ENCODE results near the gene SLIT2.

Gene SLIT2

GRCh38 chr4:20299515-20299914 is 47.8 kb downstream of the SLIT2 start:
- in situ Hi-C loops (cut with MboI; ENCODE audit: low sequenced_read_pairs), result no loop called here

- in situ Hi-C loops (cut with MboI; ENCODE audit: low sequenced_read_pairs), result no loop called here
These were observed 49.5 kb downstream of the SLIT2 start for GRCh38 chr4:20301161-20301560.

Data from HL-60/S4 treated with retinoic acid at 250 ng/mL for 4 days and 3 days (cell line).